ENCODE measurements around the gene SORCS2.

Gene SORCS2

DNA sequence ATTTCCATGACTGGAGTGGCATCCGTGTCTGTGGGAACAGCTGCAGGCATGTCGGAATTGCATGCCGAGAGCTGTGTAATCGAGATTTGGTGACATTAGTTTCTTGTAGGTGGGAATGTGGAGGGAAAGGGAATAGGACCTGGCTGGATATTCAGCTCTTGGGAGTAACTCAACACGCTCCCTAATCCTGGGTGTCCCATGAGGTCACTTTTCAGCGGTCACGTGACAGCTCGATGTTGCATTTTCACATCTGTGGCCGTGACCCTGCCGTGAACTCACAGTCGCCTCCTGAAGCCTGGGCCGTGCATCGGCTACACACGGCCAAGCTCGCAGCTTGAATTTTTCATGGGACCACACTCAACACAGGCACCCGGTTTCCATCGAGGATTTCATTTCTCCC is 268.2 kb downstream of the SORCS2 start:
- TF ChIP-seq, protein P1, sequence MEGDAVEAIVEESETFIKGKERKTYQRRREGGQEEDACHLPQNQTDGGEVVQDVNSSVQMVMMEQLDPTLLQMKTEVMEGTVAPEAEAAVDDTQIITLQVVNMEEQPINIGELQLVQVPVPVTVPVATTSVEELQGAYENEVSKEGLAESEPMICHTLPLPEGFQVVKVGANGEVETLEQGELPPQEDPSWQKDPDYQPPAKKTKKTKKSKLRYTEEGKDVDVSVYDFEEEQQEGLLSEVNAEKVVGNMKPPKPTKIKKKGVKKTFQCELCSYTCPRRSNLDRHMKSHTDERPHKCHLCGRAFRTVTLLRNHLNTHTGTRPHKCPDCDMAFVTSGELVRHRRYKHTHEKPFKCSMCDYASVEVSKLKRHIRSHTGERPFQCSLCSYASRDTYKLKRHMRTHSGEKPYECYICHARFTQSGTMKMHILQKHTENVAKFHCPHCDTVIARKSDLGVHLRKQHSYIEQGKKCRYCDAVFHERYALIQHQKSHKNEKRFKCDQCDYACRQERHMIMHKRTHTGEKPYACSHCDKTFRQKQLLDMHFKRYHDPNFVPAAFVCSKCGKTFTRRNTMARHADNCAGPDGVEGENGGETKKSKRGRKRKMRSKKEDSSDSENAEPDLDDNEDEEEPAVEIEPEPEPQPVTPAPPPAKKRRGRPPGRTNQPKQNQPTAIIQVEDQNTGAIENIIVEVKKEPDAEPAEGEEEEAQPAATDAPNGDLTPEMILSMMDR (conservative IDR thresholded peaks at IDR 0.05), result no peak
- no peak overlapping the region for H3K27ac ChIP-seq

DNA sequence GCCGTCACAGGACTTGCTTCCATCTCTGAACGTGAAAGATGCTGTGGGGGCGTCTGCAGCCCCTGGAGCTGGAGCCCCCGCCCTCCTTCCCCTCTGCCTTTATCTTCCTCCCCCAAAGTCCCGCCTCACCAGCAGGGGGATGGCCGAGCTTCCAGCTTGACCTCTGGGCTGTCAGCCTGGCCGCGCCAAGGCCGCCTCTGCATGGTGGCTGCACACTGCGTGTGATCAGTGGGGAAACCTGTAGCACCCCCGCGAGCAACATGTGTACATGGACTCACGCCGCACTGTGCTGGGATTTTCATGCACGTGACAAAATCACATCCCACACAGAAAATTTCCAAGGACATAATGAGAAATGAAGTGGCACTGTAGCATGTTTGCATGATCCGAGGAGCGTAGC is 268.9 kb downstream of the SORCS2 start:
- H3K27ac ChIP-seq, result no peak overlapping the region
- TF ChIP-seq, protein P1 (conservative IDR thresholded peaks at IDR 0.05), result no peak

DNA sequence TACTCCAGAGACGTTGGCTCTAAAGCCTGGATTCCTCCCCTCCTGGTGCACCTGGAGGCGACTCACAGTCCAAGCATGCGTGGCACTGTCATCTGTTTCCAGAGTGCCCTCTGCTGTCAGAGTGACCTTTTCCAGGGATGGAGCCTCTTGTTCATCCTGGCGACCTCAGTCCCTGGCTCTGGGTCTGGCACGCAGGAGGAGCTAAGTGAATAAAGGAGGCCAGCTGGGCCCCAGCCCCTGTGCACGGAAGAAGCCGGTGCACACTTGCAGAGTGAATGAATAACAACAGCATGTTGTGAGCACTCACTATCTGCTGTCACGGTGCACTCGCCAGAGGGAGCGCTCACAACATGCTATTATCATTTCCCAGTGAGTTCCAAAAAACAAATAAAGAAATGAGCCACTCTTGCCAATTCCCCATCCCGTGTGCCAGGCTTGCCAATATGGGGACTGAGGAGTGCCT is 270.2 kb downstream of the SORCS2 start:
- H3K27ac ChIP-seq, result no peak overlapping the region
- TF ChIP-seq, protein P1 (conservative IDR thresholded peaks at IDR 0.05), result peak; percentile 85

DNA sequence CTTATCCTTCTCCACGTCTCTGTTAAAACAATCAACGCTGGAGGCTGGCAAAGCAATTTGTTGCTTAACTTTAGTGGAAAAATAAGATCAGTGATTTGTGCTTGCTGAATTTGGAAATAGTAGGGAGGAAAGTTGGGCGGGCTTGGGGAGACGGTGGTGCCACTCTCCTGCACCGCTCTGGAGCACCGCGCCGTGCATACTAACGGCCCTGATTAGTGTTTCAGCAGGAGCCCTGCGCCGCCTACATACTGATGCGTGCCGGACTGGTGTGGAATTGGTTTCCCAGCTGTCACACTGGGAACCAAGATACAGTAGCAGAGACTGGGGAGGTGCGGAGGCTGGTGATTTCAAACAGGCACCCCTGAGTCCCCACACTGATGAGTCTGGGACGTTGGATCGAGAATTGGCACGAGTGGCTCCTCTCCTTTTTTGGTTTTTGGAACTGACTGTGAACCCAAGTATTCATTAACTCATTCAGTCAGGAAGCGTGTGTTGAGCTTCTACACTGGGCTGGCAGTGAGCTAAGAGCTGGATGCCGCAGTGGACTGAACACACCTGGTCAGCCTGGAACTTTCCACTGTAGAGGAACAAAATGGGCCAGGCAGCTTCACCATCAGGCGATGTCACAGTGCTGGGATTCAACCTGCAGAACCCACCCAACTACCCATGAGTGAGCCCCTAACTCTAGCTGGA is 271.4 kb downstream of the SORCS2 start:
- no peak overlapping the region for H3K27ac ChIP-seq
- TF ChIP-seq, protein P1 (conservative IDR thresholded peaks at IDR 0.05), result no peak

DNA sequence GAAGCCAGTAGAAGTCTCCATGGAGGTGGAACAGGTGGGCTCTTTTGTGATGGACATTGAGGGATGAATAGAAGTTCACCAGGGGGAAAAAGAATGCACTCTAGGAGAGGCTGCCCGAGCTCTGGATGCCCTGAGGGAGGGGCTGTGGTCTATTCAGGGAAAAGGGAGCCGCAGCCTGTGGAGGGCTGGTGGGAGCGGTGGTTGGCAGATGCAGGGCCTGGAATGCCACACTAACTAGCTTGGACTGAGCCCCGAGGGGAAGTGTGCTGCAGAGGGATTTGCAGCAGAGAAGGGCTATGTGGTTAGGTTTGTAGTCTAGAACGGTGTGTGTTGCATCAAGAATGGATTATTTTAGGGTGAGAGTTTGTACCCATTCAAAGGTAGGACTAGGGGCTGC is 271.9 kb downstream of the SORCS2 start:
- TF ChIP-seq, protein P1 (conservative IDR thresholded peaks at IDR 0.05), result no peak
- no peak overlapping the region for H3K27ac ChIP-seq

DNA sequence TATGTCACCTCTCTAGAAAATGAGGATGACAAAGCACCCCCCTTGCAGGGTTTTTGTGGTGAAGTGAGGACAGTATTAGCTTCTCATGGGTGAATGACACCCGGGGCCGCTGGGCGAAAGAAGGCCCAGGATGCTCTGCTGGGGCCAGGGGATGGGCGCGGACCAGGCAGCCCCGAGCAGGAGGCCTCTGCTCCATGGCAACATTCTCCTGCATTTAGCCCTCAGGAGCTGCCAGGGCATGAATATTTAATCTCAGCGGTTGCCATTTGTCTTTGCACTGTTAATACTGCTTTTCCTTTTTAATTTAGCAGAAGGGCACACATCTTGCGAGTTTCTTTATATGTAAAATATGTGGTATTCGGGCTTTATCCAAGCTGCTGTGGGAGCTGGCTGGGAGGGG is 272.7 kb downstream of the SORCS2 start:
- TF ChIP-seq, protein P1 (conservative IDR thresholded peaks at IDR 0.05), result no peak
- no peak overlapping the region for H3K27ac ChIP-seq

DNA sequence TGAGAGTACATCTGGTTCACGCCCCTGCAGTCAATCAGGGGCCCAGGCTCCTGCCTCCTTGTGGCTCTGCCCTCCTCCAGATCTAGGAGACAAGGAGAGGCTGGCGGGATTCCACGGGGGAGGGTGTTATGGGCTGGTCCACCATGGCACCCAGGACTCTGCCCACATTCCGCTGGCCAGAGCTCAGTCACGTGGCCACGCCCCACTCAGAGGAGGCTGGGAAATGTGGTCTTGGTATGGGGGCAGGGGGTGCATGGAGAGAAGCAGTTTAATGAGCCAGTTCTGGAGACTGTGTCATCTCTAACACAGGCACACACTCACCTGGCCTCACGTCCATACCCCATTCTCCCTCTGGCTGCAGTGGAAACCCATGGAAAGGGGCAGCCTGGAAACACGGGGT is 273.9 kb downstream of the SORCS2 start:
- TF ChIP-seq, protein P1 (conservative IDR thresholded peaks at IDR 0.05), result no peak
- H3K27ac ChIP-seq, result no peak overlapping the region
